SK-N-DZ (cell line): ENCODE data around the gene FXYD2.

ENCODE experiments used
- DNase-seq: peaks from one replicate; pipeline ENCODE4 v3.0.0-alpha.2; 2015; ENCODE audit warnings: low spot score

Gene FXYD2

GRCh38 chr11:117859061-117859460 lies 34.5 kb upstream of the FXYD2 start:
- no peak for DNase-seq

DNA sequence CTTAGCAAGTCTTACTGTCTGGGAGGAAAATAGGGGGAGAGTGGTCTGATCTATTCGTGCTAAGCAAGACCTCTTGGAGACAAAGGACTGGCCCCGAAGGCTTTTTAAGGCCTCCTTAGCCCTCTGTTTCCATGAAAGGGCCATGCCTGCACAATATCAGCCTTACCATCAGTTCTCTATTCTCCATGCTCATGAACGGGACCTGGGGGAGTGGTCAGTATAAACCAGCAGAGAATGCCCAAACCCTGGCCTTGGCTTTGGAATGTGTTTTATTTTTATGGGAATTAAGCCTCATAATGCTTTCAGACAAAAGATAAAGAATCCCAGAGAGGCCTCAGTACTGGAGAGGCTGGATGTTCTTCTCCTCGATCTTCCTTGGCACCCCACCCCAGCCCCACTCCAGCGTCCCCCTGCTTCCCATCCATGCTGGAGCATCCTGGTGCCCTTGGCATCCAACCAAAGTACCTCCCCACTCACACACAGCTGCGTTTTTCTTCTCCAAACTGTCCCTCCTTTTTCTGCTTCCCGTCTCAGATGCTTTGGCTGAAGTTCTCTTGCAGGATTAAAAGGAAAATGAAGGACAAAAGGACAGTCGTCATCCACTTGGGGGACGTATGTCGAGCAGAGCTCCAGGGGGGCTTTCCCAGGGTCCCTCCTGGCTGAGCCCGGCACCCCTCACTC lies 33.3 kb upstream of the FXYD2 start:
- no peak for DNase-seq

DNA sequence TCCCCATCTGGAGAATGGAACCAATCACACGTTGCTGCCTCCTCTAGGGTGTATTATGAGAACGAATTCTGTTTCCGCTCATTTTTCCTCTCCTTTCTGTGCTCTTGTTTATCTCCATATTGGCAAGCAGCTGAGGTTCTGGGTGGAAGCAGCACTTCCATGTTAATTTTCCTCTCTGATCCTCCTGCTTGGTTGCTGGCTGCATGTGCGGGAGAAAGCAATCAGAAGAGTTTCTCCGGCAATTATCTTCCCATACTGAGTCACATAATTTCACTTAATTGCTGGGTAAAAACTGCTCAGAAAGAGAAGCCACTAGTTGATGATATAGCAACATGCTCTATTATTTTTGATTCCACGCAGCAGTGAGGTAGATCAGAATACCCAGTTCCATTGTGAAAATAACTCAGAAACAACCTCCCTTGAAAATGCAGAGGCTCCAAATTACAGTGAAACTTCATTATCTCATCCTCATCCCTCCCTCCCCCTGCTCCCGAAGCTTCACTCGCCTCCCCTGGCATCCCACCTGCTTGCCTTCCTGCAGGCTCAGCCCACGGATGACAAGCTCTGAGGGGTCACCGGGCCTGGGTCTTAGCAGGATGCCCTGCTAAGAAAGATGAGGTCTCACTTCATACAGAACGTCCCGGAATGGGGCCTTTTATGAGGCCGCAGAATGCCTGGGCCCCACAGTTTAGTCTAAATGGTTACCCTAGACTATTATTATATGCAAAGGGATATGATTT lies 31.5 kb upstream of the FXYD2 start:
- no peak for DNase-seq

DNA sequence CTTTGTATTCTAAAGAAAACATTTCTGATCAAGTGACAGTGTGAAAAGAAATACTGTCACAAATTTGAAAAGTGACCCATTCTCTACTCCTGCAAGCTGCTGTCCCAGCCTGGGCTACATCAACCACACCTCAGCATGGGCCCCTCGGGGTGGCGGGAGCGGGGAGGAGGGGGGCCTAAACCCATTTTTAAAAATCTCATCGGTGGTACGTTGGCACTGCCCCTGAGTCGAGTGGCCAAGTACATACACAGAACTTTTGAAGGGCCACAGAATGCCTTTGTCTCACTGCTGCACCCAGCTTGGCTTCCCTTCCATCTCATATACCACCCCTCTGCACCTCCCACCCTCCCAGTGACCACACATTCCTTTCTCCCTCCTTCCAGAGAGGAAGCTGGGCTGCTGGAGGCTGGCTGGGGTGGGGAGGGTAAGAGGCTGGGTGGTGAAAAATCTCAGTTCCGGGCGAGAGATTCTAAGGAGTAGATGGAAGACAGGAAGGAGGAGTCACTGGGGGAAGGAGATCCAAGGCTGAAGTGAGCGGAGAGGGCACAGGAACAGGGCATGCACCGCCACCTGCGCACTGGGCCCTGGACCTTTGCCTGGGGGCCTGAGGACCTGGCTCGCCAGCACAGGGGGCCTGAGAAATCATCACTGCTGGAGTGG lies 30.8 kb upstream of the FXYD2 start:
- DNase-seq: no peak

GRCh38 chr11:117852309-117852708 lies 27.8 kb upstream of the FXYD2 start:
- no peak for DNase-seq

DNA sequence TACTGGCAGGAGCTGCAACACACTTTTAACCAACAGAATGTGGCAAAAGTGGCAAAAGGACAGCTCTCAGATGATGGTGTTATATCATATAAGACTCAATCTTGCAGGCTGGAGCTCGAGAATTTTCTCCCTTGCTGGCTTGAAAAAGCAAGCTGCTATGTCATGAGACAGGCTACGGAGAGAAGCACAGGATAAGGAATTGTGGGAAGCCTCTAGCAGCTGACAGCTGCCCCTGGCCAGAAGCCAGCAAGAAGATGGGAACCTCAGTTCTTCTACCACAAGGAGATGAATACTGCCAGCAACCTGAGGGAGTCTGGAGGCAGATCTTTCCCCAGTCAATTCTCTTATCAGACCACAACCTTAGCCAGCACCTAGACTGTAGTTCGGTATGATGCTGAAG lies 27.3 kb upstream of the FXYD2 start:
- DNase-seq: no peak

- DNase-seq: no peak
Observed at GRCh38 chr11:117851106-117851505, 26.6 kb upstream of the FXYD2 start.

- no peak for DNase-seq
Observed at GRCh38 chr11:117849781-117850414, 25.4 kb upstream of the FXYD2 start.

DNA sequence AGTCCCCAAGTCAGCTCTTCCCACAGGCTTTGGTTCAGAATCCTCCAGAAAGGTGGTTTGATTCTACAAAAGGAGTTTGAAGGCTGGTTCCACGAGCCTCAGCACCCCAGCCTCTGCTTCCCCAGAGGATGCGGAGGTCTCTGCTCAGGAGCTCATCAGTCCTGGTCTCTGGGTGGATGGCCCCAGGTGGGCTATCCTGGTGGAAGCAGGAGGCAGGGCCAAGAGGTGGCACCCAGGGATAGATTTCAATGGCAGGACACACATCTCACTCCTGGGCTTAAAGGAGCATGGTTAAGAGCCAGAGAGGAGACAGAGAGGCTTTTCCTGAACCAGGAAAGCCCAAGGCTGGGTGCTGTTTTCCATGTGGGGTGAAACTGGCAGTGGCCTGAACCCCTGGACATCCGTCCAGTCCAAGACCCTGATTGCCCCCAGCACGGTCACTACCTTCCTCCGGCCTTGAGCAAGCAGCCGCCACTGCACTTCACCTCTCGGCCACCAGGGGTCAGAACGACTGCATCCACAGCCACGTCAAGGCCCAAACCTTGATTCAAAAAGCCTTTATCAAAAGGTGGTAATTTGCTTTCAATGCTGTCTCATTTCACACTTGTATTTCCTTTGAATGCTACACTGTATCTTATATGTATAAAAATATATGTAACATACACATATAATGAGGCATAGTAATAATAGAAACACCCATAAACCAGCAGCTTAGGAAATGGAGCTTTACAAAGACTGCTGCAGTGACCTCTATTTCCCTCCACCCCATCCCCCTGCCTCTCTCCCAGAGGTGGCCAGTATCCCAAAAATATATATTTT lies 19.3 kb upstream of the FXYD2 start:
- DNase-seq: peak; percentile 25

DNA sequence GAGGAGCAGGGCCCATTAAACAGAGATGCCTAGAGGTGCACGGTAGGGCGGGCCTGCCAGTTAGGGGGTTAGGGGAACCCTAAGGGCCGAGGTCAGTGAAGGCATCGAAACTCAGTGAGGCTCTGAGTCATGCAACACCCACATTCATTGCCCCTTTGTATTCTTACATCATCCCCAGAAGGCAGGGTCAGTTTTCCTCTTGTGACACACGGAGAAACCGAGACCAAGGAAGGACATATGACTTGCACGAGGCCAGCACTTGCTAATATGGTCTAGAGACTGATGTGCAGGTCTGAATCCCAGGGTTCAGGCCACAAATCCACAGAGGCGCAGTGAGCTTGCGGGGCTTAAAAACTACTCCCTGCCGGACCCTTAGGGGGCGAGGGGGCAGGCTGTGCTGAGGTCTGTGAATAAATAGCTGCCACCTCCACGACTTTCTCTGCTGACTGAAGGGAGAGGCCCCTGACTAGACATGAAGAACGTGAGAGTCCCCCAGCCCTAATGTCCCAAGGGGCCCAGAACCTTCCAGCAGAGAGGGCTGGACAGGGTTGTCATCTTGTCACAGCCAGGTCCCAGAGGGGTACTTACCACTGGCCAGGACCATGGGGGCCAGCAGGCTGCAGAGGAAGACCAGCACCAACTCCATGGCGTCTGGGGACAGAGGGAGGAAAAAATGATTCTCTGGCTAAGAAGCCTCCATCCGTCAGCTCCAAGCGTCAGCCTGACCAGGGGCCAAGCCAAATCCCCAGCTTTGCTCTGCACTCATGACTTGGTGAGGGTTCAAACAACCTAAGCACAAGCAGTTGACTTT lies 17.8 kb upstream of the FXYD2 start:
- DNase-seq: no peak

DNA sequence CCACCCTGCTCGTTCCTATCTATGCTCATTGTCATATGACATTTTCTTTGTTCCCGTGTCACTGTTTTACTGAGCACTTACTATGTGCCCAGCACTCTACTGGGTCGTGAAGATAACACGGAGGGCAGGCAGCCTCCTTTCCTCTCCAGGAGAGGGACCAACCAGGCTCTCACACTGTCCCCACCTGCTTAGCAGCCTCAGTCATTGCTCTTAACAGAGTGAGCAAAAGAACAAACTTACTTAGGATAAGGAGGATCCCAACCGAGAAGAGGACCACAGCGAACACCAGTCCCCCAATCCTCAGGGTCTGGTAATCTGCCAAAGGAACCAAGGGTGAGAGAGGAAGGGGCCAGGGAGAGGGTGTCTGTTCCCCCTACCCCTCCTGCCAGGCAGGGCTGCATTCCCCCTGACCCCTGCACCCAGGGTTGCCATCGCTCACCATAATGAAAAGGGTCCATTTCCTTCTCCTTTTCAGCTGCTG lies 17.0 kb upstream of the FXYD2 start:
- DNase-seq: no peak

- no peak for DNase-seq
Observed at GRCh38 chr11:117840881-117841550, 16.5 kb upstream of the FXYD2 start.

DNA sequence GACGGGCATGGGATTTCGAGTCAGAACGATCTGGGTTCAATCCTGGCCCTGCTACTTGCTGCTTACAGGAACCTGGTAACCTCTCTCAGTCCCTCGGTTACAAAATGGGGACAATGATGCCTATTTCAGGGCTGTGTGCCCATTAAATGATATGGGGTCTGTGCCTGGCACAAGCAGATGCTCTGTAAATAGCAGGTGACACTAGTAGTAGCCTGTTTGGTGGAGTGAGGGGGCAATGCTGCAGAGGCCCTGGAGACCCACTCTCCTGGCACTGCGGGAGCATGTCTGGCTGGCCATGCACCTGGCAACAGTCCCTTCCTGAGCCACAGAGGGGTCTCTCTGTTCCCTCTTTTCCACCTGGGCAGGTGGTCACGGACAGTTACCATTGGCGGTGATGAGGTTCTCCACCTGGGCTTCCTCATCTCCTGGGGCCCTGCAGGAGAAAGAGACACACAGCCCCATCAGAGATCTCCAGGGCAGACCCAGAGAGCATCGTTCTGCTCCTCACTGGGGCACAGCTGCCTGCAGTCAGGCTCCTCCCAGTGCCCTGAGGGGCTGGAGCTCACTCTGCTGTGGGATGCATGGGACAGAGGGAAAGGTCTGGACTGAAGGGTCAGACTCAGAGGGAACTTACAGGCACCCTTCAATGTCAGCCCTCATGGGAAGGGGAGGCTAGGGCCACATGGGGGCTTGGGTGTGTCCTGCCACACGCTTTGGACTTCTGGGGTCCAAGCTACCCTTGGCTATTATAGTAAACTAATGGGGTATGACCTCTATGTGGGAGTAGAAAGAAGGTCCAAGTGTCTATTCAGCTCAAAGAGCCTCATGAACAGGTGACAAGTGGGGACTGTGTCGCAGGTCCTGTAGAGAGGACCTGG lies 15.6 kb upstream of the FXYD2 start:
- DNase-seq: no peak

DNA sequence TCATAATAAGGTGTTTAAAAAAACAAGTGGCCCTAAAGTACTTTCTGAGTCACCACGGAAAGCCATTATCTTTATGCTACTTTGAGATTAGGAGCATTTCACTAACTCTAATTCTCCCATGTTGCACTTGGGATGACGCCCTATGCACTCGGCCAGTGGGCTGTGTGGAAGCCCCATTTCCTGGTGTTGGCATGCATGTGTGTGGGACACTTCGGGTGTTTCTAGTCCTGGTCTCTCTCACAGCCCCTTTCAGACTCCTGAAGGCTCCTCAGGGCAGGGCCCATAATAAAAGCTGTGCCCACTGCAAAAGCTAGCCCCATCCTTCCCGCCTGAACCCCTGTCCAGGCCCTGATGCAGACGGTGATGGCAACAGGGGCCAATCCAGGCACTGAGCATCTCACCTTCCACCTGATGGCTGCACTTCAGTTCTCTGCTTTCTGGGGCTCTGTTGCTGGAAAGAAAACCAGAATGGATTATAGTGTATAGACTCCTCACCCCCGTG lies 14.9 kb upstream of the FXYD2 start:
- DNase-seq: no peak

DNA sequence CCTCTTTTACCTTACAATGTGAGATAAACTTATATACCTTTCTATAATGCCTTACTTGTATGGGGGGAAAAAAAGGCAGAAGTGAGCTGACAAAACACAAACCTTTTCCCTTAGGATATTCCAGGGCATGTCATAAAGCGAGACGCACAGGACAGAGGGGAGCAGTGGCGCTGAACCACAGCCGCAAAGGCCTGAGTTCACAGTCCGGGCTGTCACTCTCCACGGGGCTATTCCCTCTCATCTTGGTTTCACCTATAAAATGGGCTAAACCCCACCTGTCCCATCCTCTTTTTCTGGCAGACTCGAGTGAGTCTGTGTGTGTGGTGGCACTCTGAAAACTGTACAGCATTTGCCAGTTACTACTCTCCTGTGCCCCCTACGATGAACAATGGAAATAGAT lies 14.4 kb upstream of the FXYD2 start:
- no peak for DNase-seq

DNA sequence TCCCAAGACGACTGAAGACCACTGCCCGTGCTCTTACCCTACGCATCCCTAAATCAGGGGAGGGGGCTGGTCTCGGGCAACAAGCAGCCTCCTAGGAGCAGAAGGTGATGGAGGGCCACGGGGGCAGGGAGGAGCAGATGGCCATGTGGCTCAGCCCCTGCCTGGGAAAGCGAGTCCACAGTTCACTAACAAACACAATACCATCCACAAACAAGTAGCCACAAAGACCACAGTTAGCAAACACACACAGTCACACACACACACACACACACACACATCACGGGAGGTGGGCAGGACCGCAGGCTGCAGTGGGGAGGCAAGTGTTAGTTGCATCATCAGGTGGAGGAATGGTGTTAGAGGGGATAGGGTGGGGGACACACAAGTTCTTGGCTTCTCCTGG lies 13.2 kb upstream of the FXYD2 start:
- DNase-seq: no peak

GRCh38 chr11:117837070-117837776 lies 12.7 kb upstream of the FXYD2 start:
- no peak for DNase-seq
